Small intestine (tissue), 16 donors: ENCODE data around the gene WFDC6. TPM values are rescaled to one million over a fixed set of nuclear protein-coding genes. Genes with fewer than 3 reads are reported as not detected.
"Not testable (repeated sequence)": the region's sequence is repeated elsewhere in the genome, so short reads cannot be mapped to it uniquely, and the experiment has no call there.

Experiments
- DNase-seq, 2 donors: peaks; one replicate each; pipeline versions ENCODE4 v3.0.0 to v3.0.0-alpha.2; 2013
- FAIRE-seq: peaks from 2 replicates; lab custom pipeline; 2012; peaks lifted over from hg19 to GRCh38; lab: Jason Lieb, UNC
- H3K27ac ChIP-seq, 3 donors: one replicate each; pipeline ENCODE4 v1.5.1; 2013; ENCODE audit warnings: low read length in 2 of 3, mild to moderate bottlenecking in 2 of 3, control low read depth in 1 of 3, inconsistent platforms in 1 of 3, low read depth in 1 of 3, moderate library complexity in 1 of 3
- H3K27me3 ChIP-seq, 3 donors: one replicate each; pipeline ENCODE4 v1.6.1; 2013; ENCODE audit warnings: low read length in 3 of 3, inconsistent platforms in 1 of 3; ENCODE audit not compliant: control insufficient read depth in 3 of 3, insufficient read depth in 3 of 3
- H3K36me3 ChIP-seq, 3 donors: one replicate each; pipeline ENCODE4 v1.6.1; 2013; ENCODE audit warnings: low read length in 3 of 3, inconsistent platforms in 1 of 3, low read depth in 1 of 3, mild to moderate bottlenecking in 1 of 3, moderate library complexity in 1 of 3; ENCODE audit not compliant: control insufficient read depth in 3 of 3, insufficient read depth in 2 of 3
- H3K4me1 ChIP-seq, 3 donors: one replicate each; pipeline ENCODE4 v1.6.1; 2013; ENCODE audit warnings: low read length in 2 of 3, inconsistent platforms in 1 of 3, low read depth in 1 of 3, mild to moderate bottlenecking in 1 of 3, moderate library complexity in 1 of 3; ENCODE audit not compliant: control insufficient read depth in 3 of 3, insufficient read depth in 2 of 3
- H3K4me3 ChIP-seq, 3 donors: one replicate each; pipeline ENCODE4 v1.5.1; 2013; ENCODE audit warnings: low read length in 3 of 3, control low read depth in 1 of 3, inconsistent platforms in 1 of 3, low read depth in 1 of 3, mild to moderate bottlenecking in 1 of 3, moderate library complexity in 1 of 3
- H3K9me3 ChIP-seq, 2 donors: one replicate each; pipeline ENCODE4 v1.6.1; 2013; ENCODE audit warnings: low read depth in 1 of 2, low read length in 1 of 2; ENCODE audit not compliant: control insufficient read depth in 2 of 2, insufficient read depth in 1 of 2
- WGBS, 3 donors: extraction: QIAGEN DNeasy Blood & Tissue Kit; methylation state at CpG; one replicate each; pipeline ENCODE4 v1.1.7; 2013; 5-methylcytosine and 5-hydroxymethylcytosine counted together
- long read RNA-seq, 10 donors: transcript quantifications; one replicate each; lab custom pipeline, GENCODE V29; 2026
- polyA plus RNA-seq, 4 donors: library from polyadenylated mRNA; stranded (reverse) in 3 of 4; unstranded in 1 of 4; fragments of 200-250 nt in 3 of 4; fragments of 120-200 nt in 1 of 4; gene quantifications; one replicate each; pipeline versions ENCODE4 v1.2.1 to v1.2.3, GENCODE V29; 2013
- donor health status: healthy with polysubstance abuse.
- donor health status: control.
- donor health status: control.
- donor health status: Bipolar disorder and iron deficiency.
- donor health status: healthy.

Gene WFDC6
- not detected for polyA plus RNA-seq
- long read RNA-seq, donor 1: 0 reads
- long read RNA-seq, donor 2: 0 reads
- long read RNA-seq, donor 3: 0 reads
- long read RNA-seq, donor 4: 0 reads
- long read RNA-seq, donor 5: 0 reads
- long read RNA-seq, donor 6: 0 reads
- long read RNA-seq, donor 7: 0 reads
- long read RNA-seq, donor 8: 0 reads
- long read RNA-seq, donor 9: 0 reads
- long read RNA-seq, donor 10: 0 reads

DNA sequence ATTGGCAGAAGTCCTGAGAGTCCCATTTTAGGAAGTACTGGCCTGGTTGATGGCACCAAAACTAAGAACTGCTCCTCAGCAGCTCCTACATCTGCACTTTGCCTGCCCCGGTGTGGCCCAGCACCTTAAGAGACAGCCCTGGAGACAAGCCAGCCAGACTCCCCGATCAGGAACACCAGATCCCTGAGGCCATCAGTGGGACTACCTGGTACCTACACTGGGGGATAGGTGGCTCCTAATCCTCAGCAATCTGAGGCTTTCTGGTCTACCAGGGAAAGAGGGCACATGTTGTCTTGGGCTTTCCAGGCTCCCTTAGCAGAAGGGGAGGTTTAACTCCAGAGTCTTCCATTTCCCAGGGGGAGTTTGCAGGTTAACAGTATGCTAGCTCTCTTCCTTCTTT is at the start of gene WFDC6:
WFDC6 (minus strand) TSS at position 101 of the 400 bp plus-strand sequence; CDS start at position 26, 75 bp downstream.
- DNase-seq (no peak), FAIRE-seq (no peak)
- H3K27ac ChIP-seq: no peak within 1 kb of the TSS
- no peaks in the 10 kb centered on the region for H3K36me3 ChIP-seq
- H3K9me3 ChIP-seq: no peaks in the 10 kb centered on the region
- H3K4me1 ChIP-seq: no peaks in the 10 kb centered on the region
- 52 to 77% (median 58%) methylated on average over 2 of the region's 2 CpGs for WGBS, 3 donors
- no peak within 1 kb of the TSS for H3K4me3 ChIP-seq
- peaks cover 0 to 2% (median 0%) of the 10 kb centered on the region in 3 donors for H3K27me3 ChIP-seq

GRCh38 chr20:45588800-45589199 is 49.5 kb upstream of the WFDC6 start:
- no peak for FAIRE-seq
- Histone ChIP-seq H3K27ac (no peak overlapping the region), H3K4me1 (no peaks in the 10 kb centered on the region), H3K27me3 (no peaks in the 10 kb centered on the region), H3K9me3 (no peaks in the 10 kb centered on the region), H3K36me3 (no peaks in the 10 kb centered on the region), H3K4me3 (no peak overlapping the region)
- DNase-seq: no peak
- 63 to 80% (median 72%) methylated on average over 2 of the region's 2 CpGs for WGBS, 3 donors

DNA sequence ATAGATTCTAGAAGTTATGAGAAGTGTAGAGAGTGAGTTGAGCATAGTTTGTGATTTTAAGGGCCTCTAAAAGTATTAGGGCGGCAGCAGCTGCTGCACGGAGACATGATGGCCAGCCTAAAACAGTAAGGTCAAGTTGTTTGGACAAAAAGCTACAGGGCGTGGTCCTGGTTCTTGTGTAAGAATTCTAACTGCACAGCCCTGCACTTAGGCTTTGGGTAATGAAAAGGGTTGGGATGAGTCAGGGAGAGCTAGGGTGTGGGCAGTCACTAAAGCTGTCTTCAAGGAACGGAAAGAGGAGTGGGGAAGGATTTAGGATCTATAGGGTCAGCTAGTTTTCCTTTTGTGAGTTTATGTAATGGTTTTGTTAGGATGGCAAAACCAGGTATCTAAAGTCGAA is 46.7 kb upstream of the WFDC6 start:
- FAIRE-seq, H3K27ac ChIP-seq, H3K36me3 ChIP-seq, H3K9me3 ChIP-seq, H3K4me1 ChIP-seq, H3K4me3 ChIP-seq, H3K27me3 ChIP-seq, DNase-seq: not testable (repeated sequence)
- 78 to 92% (median 84%) methylated on average over 5 of the region's 5 CpGs for WGBS, 3 donors

DNA sequence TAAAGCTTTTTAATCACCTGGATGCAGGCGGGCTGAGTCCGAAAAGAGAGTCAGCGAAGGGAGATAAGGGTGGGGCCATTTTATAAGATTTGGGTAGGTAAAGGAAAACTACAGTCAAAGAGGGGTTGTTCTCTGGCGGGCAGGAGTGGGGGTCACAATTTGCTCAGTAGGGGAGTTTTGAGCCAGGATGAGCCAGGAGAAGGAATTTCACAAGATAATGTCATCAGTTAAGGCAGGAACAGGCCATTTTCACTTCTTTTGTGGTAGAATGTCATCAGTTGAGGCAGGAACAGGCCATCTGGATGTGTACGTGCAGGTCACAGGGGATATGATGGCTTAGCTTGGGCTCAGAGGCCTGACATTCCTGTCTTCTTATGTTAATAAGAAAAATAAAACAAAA is 45.0 kb upstream of the WFDC6 start:
- H3K27ac ChIP-seq, H3K36me3 ChIP-seq, DNase-seq, H3K4me1 ChIP-seq, H3K27me3 ChIP-seq, H3K9me3 ChIP-seq, FAIRE-seq, H3K4me3 ChIP-seq: not testable (repeated sequence)
- 91 to 92% (median 91%) methylated on average over 5 of the region's 5 CpGs for WGBS, 3 donors

DNA sequence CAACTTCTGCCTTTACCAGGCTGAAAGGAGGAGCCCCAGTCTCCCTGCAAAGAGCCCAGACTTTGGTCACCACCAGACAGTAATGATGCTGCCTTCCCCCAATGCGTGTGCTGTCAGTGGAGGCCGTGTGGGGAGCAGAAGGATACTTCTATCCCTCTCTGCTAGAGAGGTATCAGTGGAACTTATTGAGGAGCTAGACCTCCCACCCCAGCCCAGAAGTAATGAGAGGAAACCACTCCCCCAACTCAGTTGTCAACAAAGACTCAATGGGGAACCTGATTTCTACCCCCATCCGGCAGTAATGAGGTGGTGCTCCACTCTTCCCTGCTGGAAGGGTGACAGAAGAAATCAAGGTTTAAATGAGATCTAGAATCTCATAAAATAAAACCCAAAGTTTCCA is 44.2 kb upstream of the WFDC6 start:
- no peaks in the 10 kb centered on the region for H3K9me3 ChIP-seq
- H3K4me1 ChIP-seq: no peaks in the 10 kb centered on the region
- peaks cover 0 to 5% (median 0%) of the 10 kb centered on the region in 3 donors for H3K27me3 ChIP-seq
- no peaks in the 10 kb centered on the region for H3K36me3 ChIP-seq
- WGBS, 3 donors: 80 to 88% (median 88%) methylated on average over 3 of the region's 3 CpGs
- H3K4me3 ChIP-seq: no peak overlapping the region
- FAIRE-seq (no peak), DNase-seq (no peak)
- no peak overlapping the region for H3K27ac ChIP-seq

GRCh38 chr20:45581702-45582101 is 42.4 kb upstream of the WFDC6 start:
- H3K4me3 ChIP-seq: no peak overlapping the region
- no peak overlapping the region for H3K27ac ChIP-seq
- no peaks in the 10 kb centered on the region for H3K9me3 ChIP-seq
- FAIRE-seq (no peak), DNase-seq (no peak)
- H3K27me3 ChIP-seq: peaks cover 0 to 5% (median 0%) of the 10 kb centered on the region in 3 donors
- H3K36me3 ChIP-seq: no peaks in the 10 kb centered on the region
- no peaks in the 10 kb centered on the region for H3K4me1 ChIP-seq

DNA sequence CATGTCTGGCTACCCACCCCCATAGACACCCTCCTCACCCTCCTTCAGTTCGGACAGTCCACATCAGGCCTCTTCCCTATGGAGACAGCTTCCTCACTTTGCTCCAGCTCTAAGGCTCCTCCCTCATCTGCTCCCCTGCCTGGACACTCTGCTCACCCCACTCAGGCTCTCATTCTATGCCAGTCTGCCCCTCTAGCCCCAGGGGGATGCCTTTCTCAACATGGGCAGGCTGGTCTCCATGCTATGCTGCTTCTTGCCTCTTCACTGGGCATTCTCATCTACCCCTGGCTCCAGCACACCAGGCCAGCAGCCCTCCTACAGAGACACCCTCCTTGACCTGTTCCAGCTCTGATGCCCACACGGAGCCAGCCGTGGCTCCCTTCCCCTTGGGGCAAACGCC is 39.9 kb upstream of the WFDC6 start, which contains the start of gene WFDC8:
WFDC8 (minus strand) TSS at position 101 of the 400 bp plus-strand sequence; CDS start at position 64, 37 bp downstream.
- FAIRE-seq (no peak), DNase-seq (no peak)
- WGBS, 3 donors: 70 to 80% (median 75%) methylated on average over 4 of the region's 4 CpGs

GRCh38 chr20:45578231-45578630 is 38.9 kb upstream of the WFDC6 start:
- H3K9me3 ChIP-seq: no peaks in the 10 kb centered on the region
- H3K4me1 ChIP-seq: no peaks in the 10 kb centered on the region
- FAIRE-seq (no peak), DNase-seq (peak; percentile 3 to 4)
- no peak overlapping the region for H3K4me3 ChIP-seq
- H3K36me3 ChIP-seq: no peaks in the 10 kb centered on the region
- H3K27me3 ChIP-seq: peaks cover 0 to 3% (median 0%) of the 10 kb centered on the region in 3 donors
- 18 to 58% (median 23%) methylated on average over 1 of the region's 1 CpG for WGBS, 3 donors
- no peak overlapping the region for H3K27ac ChIP-seq

More for the DNA sequence above, 39.9 kb upstream of the WFDC6 start, which contains the start of gene WFDC8:
- Histone ChIP-seq H3K27me3 (peaks cover 0 to 5% (median 0%) of the 10 kb centered on the region in 3 donors), H3K9me3 (no peaks in the 10 kb centered on the region), H3K36me3 (no peaks in the 10 kb centered on the region), H3K4me1 (no peaks in the 10 kb centered on the region), H3K4me3 (no peak within 1 kb of the TSS), H3K27ac (no peak within 1 kb of the TSS)

GRCh38 chr20:45576995-45577394 is 37.7 kb upstream of the WFDC6 start:
- DNase-seq: peak in 1 of 2 donors; percentile 3
- no peaks in the 10 kb centered on the region for H3K9me3 ChIP-seq
- no peak overlapping the region for H3K27ac ChIP-seq
- H3K4me3 ChIP-seq: no peak overlapping the region
- no peak for FAIRE-seq
- H3K36me3 ChIP-seq: no peaks in the 10 kb centered on the region
- H3K4me1 ChIP-seq: no peaks in the 10 kb centered on the region
- H3K27me3 ChIP-seq: no peaks in the 10 kb centered on the region
- 50 to 87% (median 64%) methylated on average over 2 of the region's 2 CpGs for WGBS, 3 donors
